ENCODE data around the gene P3R3URF. TPM values are rescaled to one million over a fixed set of nuclear protein-coding genes. Genes with fewer than 3 reads are reported as not detected.

Gene P3R3URF
- total and polyA plus RNA-seq, 9 of the 15 experiments (the other 6 are each of a cell fraction or from before 2014, with no cell fraction given) = not detected

DNA sequence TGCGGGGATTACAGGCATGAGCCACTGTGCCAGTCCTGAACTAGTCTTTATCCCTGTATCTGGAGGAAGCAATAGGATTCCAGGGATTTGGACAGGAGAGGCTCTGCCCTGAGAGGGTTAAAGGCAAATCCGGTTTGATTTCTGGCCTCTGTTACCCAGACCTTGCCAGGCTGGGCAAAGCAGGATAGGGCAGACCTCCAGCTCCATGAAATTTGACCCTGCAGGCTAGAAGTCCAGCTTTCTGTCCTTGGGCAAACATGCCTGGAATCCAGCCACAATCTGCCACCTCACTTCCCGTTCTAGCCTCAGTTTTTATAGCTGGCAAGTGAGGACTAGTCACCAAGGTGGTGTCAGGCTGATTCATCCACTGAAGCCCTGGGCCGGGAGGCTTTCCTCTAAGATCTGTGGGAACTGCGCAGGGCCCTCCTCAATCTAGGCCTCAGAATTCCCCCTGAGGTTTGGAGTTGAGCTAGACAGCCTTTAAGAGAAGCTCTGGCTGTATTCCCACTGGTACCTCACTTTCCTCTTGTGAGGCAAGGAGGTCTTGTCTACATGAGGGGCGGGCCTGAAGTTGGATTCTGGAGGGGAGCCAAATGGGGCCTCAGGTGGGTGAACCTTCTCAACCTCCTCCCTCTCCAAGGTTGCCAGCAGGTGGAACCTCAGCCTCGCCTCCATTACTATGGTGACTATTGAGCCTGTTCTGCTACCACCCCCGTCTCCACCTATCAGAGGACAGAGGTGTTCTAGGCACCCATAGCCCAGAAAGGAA is 7.0 kb upstream of the P3R3URF start (continued):
- no peak for TF ChIP-seq TEAD1 (CRISPR knock-in tag; IDR thresholded peaks at IDR 0.05)

DNA sequence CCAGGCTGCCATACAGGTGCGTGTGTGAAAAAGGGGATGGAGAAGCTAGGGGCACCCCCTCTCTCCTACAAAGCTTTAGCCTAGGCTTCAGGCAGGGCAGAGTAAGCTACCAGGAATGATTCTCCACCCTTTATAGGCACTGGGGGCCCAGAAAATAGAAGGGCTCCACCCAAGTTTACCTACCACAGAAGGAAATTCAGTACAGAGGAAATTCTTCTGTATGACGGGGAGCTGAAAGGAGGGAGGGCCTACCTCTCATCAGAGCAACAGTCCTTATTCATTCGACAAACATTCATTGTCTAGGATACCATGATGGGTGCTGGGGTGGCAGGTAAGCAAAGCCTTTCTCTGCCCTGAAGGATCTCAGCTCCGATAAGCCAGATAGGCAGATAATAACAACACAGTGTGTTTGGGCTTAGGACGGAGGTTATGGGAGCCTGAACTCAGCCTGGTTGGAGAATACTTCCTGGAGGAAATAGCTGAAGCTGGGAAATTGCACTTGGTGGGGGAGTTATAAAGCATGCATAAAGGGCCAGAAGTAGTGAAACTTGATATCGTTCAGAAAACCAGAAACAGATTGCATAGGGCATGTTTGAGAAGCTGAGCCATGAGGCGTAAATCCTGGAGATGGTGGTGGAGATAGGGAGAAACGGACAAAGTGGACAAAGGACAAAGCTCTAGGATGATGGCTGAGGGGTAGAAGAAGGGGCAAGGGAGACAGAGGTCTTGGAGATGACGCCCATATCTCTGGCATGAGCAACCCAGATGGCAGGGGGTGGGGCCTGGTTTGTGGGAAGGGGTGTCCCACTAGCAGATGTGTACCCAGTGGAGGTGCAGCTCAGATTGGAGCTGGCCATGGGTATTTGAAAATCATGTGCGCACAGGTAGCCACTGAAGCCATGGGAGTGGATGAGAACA is 5.3 kb upstream of the P3R3URF start:
- no peaks in the 10 kb centered on the region for H3K79me2 ChIP-seq (ENCODE audit: control insufficient read depth, insufficient read depth, low read length)
- intact Hi-C loops (cut with micrococcal nuclease) = loop anchor here (2.0 to 5.0 kb wide), 2 partner anchors 17 to 166 kb away; partner anchors contain the start of gene POMGNT1
- FAIRE-seq (no peak), ATAC-seq (no peak), DNase-seq (ENCODE audit: extremely low read depth in 1 of 4, low spot score in 3 of 4) (no peak)
- H3K4me2 ChIP-seq (ENCODE audit: insufficient read depth, low read length) = no peak overlapping the region
- BruUV-seq (replicated peaks) = no TSS peak
- H3K4me1 ChIP-seq (replicated peaks in 1 of 2; ENCODE audit: control insufficient read depth in 2 of 2, insufficient read depth in 2 of 2, low read length in 2 of 2) = peaks cover 19 to 22% of the 10 kb centered on the region in 2 experiments
- no peaks in the 10 kb centered on the region for H3K36me3 ChIP-seq (ENCODE audit: control insufficient read depth, insufficient read depth, low read length)
- no peaks in the 10 kb centered on the region; the same call in 1 of the 2 replicates for H4K20me1 ChIP-seq (replicated peaks; ENCODE audit: control insufficient read depth, insufficient read depth, low read length)
- peaks cover 5% of the 10 kb centered on the region for H3K9me1 ChIP-seq (ENCODE audit: control insufficient read depth, insufficient read depth, low read length)
- TF ChIP-seq GATA2 (CRISPR knock-in tag; IDR thresholded peaks at IDR 0.05) = peak; percentile 38; the same call in 1 of the 2 replicates
- TF ChIP-seq, protein P1, sequence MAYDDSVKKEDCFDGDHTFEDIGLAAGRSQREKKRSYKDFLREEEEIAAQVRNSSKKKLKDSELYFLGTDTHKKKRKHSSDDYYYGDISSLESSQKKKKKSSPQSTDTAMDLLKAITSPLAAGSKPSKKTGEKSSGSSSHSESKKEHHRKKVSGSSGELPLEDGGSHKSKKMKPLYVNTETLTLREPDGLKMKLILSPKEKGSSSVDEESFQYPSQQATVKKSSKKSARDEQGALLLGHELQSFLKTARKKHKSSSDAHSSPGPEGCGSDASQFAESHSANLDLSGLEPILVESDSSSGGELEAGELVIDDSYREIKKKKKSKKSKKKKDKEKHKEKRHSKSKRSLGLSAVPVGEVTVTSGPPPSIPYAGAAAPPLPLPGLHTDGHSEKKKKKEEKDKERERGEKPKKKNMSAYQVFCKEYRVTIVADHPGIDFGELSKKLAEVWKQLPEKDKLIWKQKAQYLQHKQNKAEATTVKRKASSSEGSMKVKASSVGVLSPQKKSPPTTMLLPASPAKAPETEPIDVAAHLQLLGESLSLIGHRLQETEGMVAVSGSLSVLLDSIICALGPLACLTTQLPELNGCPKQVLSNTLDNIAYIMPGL (CRISPR knock-in tag; IDR thresholded peaks at IDR 0.05) = no peak
- ChIA-PET POLR2A (interaction anchor here (0.6 to 4.1 kb wide), 9 partner anchors 11 to 379 kb away, joined by 3 to 19 read pairs (median 4); partner anchors contain the start of genes PIK3R3 and POMGNT1), CTCF (ENCODE audit: low intra/inter-chr PET ratio) (interaction anchor here (1.1 to 5.1 kb wide), 3 partner anchors 41 to 166 kb away, joined by 5 to 157 read pairs (median 44); no protein-coding TSS in a partner anchor)
- H3K27ac ChIP-seq (ENCODE audit: extremely low read depth, low read depth, low read length) = no peak overlapping the region
- H3K9ac ChIP-seq (ENCODE audit: insufficient read depth in 1 of 2, low read depth in 2 of 2, low read length in 2 of 2) = peak overlapping the region in 1 of 2 experiments; percentile 23; a peak in 1 of 4 replicates
- H3K27me3 ChIP-seq (ENCODE audit: control insufficient read depth in 2 of 2, insufficient read depth in 2 of 2, low read length in 2 of 2) = no peaks in the 10 kb centered on the region
- H3K9me3 ChIP-seq (replicated peaks; ENCODE audit: control insufficient read depth, insufficient read depth, low read depth, low read length) = no peaks in the 10 kb centered on the region
- no peak overlapping the region for H3K4me3 ChIP-seq
- in situ Hi-C loops (cut with MboI) = loop anchor here (25.0 kb wide), 1 partner anchor 544 kb away; no protein-coding TSS in a partner anchor
- 21% methylated on average over 10 of the region's 10 CpGs for WGBS (ENCODE audit: insufficient coverage, low coverage, missing lambda C conversion rate)
- no peak overlapping the region for H2AFZ ChIP-seq (ENCODE audit: low read depth, low read length)
